WTC11 (cell line): Measurements from ENCODE around the gene ANXA6.

Experiments used
- CBFB ChIP-seq: sonication (generic); formaldehyde crosslinking; IDR thresholded peaks from 2 replicates; pipeline ENCODE4 v1.8.1; 2022; ENCODE audit warnings: mild to moderate bottlenecking, low read depth, missing genetic modification reagents
- ZNF121 ChIP-seq: sonication (generic); formaldehyde crosslinking; IDR thresholded peaks from 2 replicates; pipeline ENCODE4 v1.8.0; 2023; ENCODE audit warnings: missing genetic modification reagents
- TF ChIP-seq, protein P1 (sequence below): fragments of 200-600 bp; IDR thresholded peaks from 2 replicates; pipeline ENCODE4 v1.8.0; 2022; ENCODE audit warnings: antibody characterized with exemption
- TF ChIP-seq, protein P2 (sequence below): sonication (generic); formaldehyde crosslinking; IDR thresholded peaks from 2 replicates; pipeline ENCODE4 v1.8.0; 2022; ENCODE audit warnings: mild to moderate bottlenecking, missing genetic modification reagents
- TF ChIP-seq, protein P3 (sequence below): sonication (generic); formaldehyde crosslinking; IDR thresholded peaks from 2 replicates; pipeline ENCODE4 v1.8.0; 2022; ENCODE audit warnings: mild to moderate bottlenecking, missing genetic modification reagents

DNA sequence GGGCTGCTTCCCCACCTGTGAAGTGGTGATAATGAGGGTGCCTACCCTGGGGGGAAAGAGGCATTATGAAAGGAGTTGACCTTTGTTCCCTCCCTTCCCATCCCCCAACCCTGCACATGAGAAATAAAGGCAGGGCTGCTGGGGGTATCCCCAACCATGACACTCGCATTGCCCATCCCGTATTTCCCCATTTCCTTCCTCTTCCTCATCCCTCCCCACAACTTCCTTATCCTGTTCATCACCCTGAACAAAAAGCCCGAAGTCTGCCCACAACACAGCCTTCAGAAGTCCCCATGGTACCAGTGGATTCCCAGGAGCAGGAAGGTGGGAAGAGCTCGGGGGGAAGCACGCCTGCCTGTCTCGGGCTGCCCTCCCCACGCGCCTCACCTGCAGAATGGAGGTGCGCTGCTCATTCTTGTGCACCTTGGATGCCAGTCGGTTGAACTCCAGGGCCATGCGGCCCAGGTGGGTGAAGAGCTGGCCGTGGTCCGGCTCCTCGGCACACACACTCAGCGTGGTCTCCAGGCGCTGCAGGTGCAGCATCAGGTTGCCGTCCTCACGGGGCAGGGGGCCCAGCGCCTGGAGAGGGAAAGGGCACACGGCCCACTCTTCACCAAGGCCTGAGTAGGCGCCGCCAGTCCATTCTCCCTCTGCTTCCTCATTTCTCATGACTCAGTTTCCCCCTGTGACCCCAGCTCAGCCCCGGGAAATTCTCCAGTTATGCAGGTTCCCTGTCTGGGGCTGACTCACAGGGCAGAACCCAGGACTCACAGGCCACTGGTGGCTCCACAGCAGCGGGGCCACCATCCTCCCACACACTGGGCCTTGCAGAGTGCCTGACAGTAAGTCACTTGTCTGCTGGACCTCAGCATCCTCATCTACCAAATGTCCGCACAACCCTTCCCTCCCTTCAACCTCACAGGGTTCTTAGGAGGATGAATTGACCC lies 100.9 kb downstream of the ANXA6 start:
- TF ChIP-seq, protein P1, sequence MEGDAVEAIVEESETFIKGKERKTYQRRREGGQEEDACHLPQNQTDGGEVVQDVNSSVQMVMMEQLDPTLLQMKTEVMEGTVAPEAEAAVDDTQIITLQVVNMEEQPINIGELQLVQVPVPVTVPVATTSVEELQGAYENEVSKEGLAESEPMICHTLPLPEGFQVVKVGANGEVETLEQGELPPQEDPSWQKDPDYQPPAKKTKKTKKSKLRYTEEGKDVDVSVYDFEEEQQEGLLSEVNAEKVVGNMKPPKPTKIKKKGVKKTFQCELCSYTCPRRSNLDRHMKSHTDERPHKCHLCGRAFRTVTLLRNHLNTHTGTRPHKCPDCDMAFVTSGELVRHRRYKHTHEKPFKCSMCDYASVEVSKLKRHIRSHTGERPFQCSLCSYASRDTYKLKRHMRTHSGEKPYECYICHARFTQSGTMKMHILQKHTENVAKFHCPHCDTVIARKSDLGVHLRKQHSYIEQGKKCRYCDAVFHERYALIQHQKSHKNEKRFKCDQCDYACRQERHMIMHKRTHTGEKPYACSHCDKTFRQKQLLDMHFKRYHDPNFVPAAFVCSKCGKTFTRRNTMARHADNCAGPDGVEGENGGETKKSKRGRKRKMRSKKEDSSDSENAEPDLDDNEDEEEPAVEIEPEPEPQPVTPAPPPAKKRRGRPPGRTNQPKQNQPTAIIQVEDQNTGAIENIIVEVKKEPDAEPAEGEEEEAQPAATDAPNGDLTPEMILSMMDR = no peak
- TF ChIP-seq ZNF121 (CRISPR knock-in tag) = no peak
- no peak for TF ChIP-seq CBFB (CRISPR knock-in tag)
- TF ChIP-seq, protein P2, sequence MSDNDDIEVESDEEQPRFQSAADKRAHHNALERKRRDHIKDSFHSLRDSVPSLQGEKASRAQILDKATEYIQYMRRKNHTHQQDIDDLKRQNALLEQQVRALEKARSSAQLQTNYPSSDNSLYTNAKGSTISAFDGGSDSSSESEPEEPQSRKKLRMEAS (CRISPR knock-in tag) = no peak
- TF ChIP-seq, protein P3, sequence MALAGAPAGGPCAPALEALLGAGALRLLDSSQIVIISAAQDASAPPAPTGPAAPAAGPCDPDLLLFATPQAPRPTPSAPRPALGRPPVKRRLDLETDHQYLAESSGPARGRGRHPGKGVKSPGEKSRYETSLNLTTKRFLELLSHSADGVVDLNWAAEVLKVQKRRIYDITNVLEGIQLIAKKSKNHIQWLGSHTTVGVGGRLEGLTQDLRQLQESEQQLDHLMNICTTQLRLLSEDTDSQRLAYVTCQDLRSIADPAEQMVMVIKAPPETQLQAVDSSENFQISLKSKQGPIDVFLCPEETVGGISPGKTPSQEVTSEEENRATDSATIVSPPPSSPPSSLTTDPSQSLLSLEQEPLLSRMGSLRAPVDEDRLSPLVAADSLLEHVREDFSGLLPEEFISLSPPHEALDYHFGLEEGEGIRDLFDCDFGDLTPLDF (CRISPR knock-in tag) = no peak
